Ovary (tissue), 9 donors: ENCODE measurements around the gene GSN. TPM values are rescaled to one million over a fixed set of nuclear protein-coding genes. Genes with fewer than 3 reads are reported as not detected.

ENCODE experiments used
- DNase-seq, 5 donors: peaks; one replicate each; pipeline ENCODE4 v3.0.0-alpha.2; 2019 to 2020
- H3K27ac ChIP-seq, 2 donors: fragments of 200-600 bp; one replicate each; pipeline versions ENCODE4 v1.5.1 to v1.8.0; 2019 to 2022
- H3K27me3 ChIP-seq: fragments of 200-600 bp; one replicate; pipeline ENCODE4 v1.8.0; 2022
- H3K36me3 ChIP-seq: fragments of 200-600 bp; sonication (generic); one replicate; pipeline ENCODE4 v1.5.1; 2019
- H3K4me1 ChIP-seq: one replicate; pipeline ENCODE4 v1.8.1; 2013; ENCODE audit warnings: mild to moderate bottlenecking, moderate library complexity; ENCODE audit not compliant: insufficient read depth
- H3K4me3 ChIP-seq: fragments of 200-600 bp; sonication (generic); one replicate; pipeline ENCODE4 v1.5.1; 2017
- H3K9me3 ChIP-seq, 2 donors: fragments of 200-600 bp in 1 of 2; sonication (generic) in 1 of 2; one replicate each; pipeline versions ENCODE4 v1.5.1 to v1.8.1; 2013 to 2019; ENCODE audit warnings: mild to moderate bottlenecking in 1 of 2, moderate library complexity in 1 of 2
- CTCF ChIP-seq, 3 donors: fragments of 450-650 bp in 2 of 3; fragments of 200-600 bp in 1 of 3; IDR thresholded peaks; one replicate each; pipeline versions ENCODE4 v1.5.1 to v1.8.0; 2016 to 2022; ENCODE audit warnings: antibody characterized with exemption in 3 of 3, mild to moderate bottlenecking in 1 of 3
- EP300 ChIP-seq: sonication (generic); formaldehyde crosslinking; IDR thresholded peaks from one replicate; pipeline ENCODE4 v1.6.1; 2017; ENCODE audit warnings: antibody characterized with exemption
- POLR2A ChIP-seq: fragments of 450-650 bp; IDR thresholded peaks from one replicate; pipeline ENCODE4 v1.6.1; 2017; ENCODE audit warnings: antibody characterized with exemption, mild to moderate bottlenecking, moderate library complexity
- WGBS, 3 donors: extraction: QIAGEN DNeasy Blood & Tissue Kit in 1 of 3; methylation state at CpG; one replicate each; pipeline versions ENCODE4 v1.1.5 to v1.1.7; 2013 to 2017; 5-methylcytosine and 5-hydroxymethylcytosine counted together
- intact Hi-C, 4 donors: fragments of 100-400 bp; cut with DNase I; formaldehyde crosslinking; loops; one replicate each; pipeline versions ENCODE4 v1.11.0 to v1.15.1; 2022 to 2023
- polyA plus RNA-seq, 2 donors: library from polyadenylated mRNA; stranded (reverse); fragments of 200-250 nt in 1 of 2; fragments of 350-450 nt in 1 of 2; fragmentation: Illumina TruSeq in 1 of 2; extraction: RNeasy Lipid Tissue Mini Kit (QIAGEN cat#74804) in 1 of 2; gene quantifications; one replicate each; pipeline ENCODE4 v1.2.3, GENCODE V29; 2013 to 2014
- total RNA-seq, 7 donors: library from RNA; depleted of rRNA in 2 of 7; stranded (reverse); fragments of >200 nt in 2 of 7; fragmentation: NEBNext Ultra II Directional in 3 of 7; extraction: Animal tissue kit (Norgen Biotek cat#: 25700) in 3 of 7; gene quantifications; one replicate each; pipeline versions ENCODE4 v1.1.0 to v1.2.4, GENCODE V29; 2016 to 2023
- donor health status: DM: no; HTN: no; CAD: no; lungs with moderate emphysema.
- donor health status: DM: no; HTN: no; CAD: no.
- donor health status: Bipolar disorder and iron deficiency.
- donor health status: DM: yes; HTN: yes; CAD: no.
- donor health status: DM: no; HTN: no; CAD: no.
- donor health status: DM: yes; HTN: yes; CAD: no.

Gene GSN
- total and polyA plus RNA-seq, 9 donors: 188 to 706 (median 370) TPM

DNA sequence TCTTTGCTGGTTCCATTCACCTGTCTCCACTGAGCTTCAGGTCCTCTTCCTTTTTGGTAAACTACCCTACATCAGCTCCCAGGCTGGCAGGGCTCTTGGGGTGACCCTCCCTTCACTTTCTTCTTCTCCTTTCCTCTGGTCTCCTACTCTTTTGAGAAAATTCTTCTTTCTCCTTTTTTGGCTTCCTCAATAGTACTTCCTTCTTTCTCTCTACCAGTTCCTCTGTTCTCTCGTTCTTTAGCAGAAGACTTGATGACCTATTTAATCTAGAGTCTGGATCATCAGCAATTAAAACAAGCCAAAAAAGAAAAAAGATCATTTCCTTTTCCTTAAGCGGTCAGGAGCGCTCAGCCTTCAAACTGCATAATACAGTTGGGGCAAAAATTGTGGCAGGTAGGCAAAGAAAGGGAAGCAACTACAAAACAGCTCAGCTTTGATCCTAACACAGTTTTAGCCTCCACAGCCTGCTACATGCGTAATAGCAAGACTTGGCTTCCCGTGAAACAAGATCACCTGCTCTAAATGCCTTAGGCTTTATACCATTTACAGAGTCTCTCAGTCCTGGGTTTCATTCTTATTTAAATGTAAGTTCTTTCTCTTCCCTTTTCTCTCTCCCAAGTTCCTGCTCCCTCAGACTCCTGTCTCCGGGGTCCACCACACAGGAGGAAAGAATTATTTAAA is 14.0 kb upstream of the GSN start:
- Histone ChIP-seq H3K4me3 (no peak overlapping the region), H3K27me3 (no peaks in the 10 kb centered on the region)

GRCh38 chr9:121259498-121259897 is 8.5 kb upstream of the GSN start:
- intact Hi-C loops: no loop called here
- Histone ChIP-seq H3K27me3 (no peaks in the 10 kb centered on the region), H3K4me1 (peaks cover 6% of the 10 kb centered on the region), H3K27ac (no peak overlapping the region), H3K9me3 (no peaks in the 10 kb centered on the region), H3K36me3 (no peaks in the 10 kb centered on the region), H3K4me3 (no peak overlapping the region)
- TF ChIP-seq POLR2A: no peak
- no peak for TF ChIP-seq EP300
- no peak for TF ChIP-seq CTCF (IDR thresholded peaks at IDR 0.05)
- 87 to 93% (median 91%) methylated on average over 4 of the region's 4 CpGs for WGBS, 3 donors
- no peak for DNase-seq

More for the DNA sequence above, 14.0 kb upstream of the GSN start:
- H3K9me3 ChIP-seq: no peaks in the 10 kb centered on the region
- no peak overlapping the region for H3K27ac ChIP-seq
- 58 to 62% (median 59%) methylated on average over 6 of the region's 6 CpGs for WGBS, 3 donors
- no peak for DNase-seq
- H3K4me1 ChIP-seq: peaks cover 6% of the 10 kb centered on the region
- TF ChIP-seq EP300: no peak
- no peak for TF ChIP-seq CTCF (IDR thresholded peaks at IDR 0.05)
- TF ChIP-seq POLR2A: no peak
- no peaks in the 10 kb centered on the region for H3K36me3 ChIP-seq
- intact Hi-C loops: no loop called here

- H3K9me3 ChIP-seq: no peaks in the 10 kb centered on the region
- DNase-seq: no peak
- no peaks in the 10 kb centered on the region for H3K27me3 ChIP-seq
- no peak overlapping the region for H3K27ac ChIP-seq
- 90 to 92% (median 91%) methylated on average over 5 of the region's 5 CpGs for whole genome bisulfite sequencing, 3 donors
- no peaks in the 10 kb centered on the region for H3K36me3 ChIP-seq
- H3K4me1 ChIP-seq: peaks cover 6% of the 10 kb centered on the region
- TF ChIP-seq POLR2A: no peak
- no peak for TF ChIP-seq CTCF (IDR thresholded peaks at IDR 0.05)
- TF ChIP-seq EP300: no peak
- H3K4me3 ChIP-seq: no peak overlapping the region
- intact Hi-C loops: loop anchor here in 2 of 4 donors (10.0 kb wide), 1 partner anchor 45 kb away; no protein-coding TSS in a partner anchor
These were observed 8.0 kb upstream of the GSN start for GRCh38 chr9:121259935-121260334.

DNA sequence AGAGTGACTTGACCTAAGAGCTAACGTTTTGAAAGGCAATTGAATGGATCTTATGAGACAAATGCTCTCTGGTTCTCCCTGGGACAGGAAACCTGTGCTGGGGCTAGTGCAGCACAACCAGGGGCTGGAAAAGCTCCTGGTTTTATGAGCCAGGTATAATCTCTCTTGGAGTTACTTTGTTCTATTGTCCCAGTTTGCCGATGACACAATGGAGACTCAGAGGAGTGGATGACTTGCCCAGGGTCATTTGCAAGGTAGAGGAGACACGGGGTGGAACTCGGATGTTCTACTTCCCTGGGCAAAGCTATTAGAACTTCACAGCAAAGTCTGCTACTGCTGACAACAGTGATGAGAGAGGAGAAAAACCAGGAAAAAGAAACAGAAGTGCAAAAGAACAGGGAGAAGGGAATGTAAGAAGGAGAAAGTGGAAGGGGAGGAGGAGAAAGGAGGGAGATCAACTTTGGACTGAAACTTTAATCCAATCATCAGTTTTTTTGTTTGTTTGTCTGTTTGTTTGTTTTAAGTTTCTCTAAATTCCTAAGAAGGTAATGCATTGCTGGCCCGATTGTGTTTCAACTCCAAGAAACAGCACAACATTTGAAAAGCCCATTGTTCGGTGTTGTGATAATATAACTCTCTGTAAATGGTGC is 7.4 kb upstream of the GSN start:
- H3K27me3 ChIP-seq: no peaks in the 10 kb centered on the region
- DNase-seq: no peak
- H3K4me3 ChIP-seq: no peak overlapping the region
- no peak for TF ChIP-seq CTCF (IDR thresholded peaks at IDR 0.05)
- intact Hi-C loops: loop anchor here in 2 of 4 donors (10.0 kb wide), 1 partner anchor 46 kb away; no protein-coding TSS in a partner anchor
- H3K4me1 ChIP-seq: peaks cover 6% of the 10 kb centered on the region
- no peaks in the 10 kb centered on the region for H3K9me3 ChIP-seq
- H3K27ac ChIP-seq: no peak overlapping the region
- whole genome bisulfite sequencing, 3 donors: 57 to 67% (median 60%) methylated on average over 6 of the region's 6 CpGs
- H3K36me3 ChIP-seq: no peaks in the 10 kb centered on the region
